Endothelial cell of umbilical vein (primary cell): Measurements from ENCODE around the gene RAB3B. TPM values are rescaled to one million over a fixed set of nuclear protein-coding genes. Genes with fewer than 3 reads are reported as not detected.

Experiments used
- BruUV-seq: library from RNA; stranded (reverse); fragments of 400-500 nt; replicated peaks from 2 replicates; lab custom pipeline; 2021; lab: Mats Ljungman, UMichigan
- CTCF ChIA-PET: fragments of 300-600, 350-600 bp; sonication (Branson Sonifier 250); formaldehyde crosslinking; loops from one replicate; lab custom pipeline; 2021; ENCODE audit warnings: antibody characterized with exemption, inconsistent platforms; lab: Charles Lee
- POLR2A ChIA-PET: fragments of 300-600, 350-600 bp; sonication (Branson Sonifier 250); formaldehyde crosslinking; loops from one replicate; lab custom pipeline; 2021; ENCODE audit warnings: antibody characterized with exemption, inconsistent platforms; lab: Charles Lee
- DNase-seq: peaks from one replicate; pipeline ENCODE4 v3.0.0-alpha.2; 2011; ENCODE audit warnings: low read depth, low spot score
- FAIRE-seq: peaks from 2 replicates; lab custom pipeline; 2011; peaks lifted over from hg19 to GRCh38; lab: Jason Lieb, UNC
- H2AFZ ChIP-seq: 2 replicates; pipeline ENCODE4 v1.6.0; 2012; ENCODE audit warnings: low read depth, low read length, control low read depth, inconsistent platforms
- H3K27ac ChIP-seq: 2 replicates; pipeline ENCODE4 v1.5.1; 2011; ENCODE audit warnings: low read depth, mild to moderate bottlenecking, control low read depth, low read length, moderate library complexity; ENCODE audit not compliant: insufficient read depth
- H3K27me3 ChIP-seq, 2 experiments: 2 replicates each; pipeline versions ENCODE4 v1.6.0 to v1.6.1; 2011; ENCODE audit warnings: low read length in 2 of 2, mixed read lengths in 1 of 2; ENCODE audit not compliant: control insufficient read depth in 2 of 2, insufficient read depth in 2 of 2
- H3K36me3 ChIP-seq, 2 experiments: 2 replicates in 1 of 2; 3 replicates in 1 of 2; pipeline ENCODE4 v1.5.1; 2011; ENCODE audit warnings: low read length in 2 of 2, mild to moderate bottlenecking in 1 of 2, moderate library complexity in 1 of 2; ENCODE audit not compliant: control insufficient read depth in 2 of 2, insufficient read depth in 2 of 2; ENCODE audit errors: extremely low read depth in 1 of 2
- H3K4me1 ChIP-seq: 3 replicates; pipeline ENCODE4 v1.5.1; 2011; ENCODE audit warnings: mild to moderate bottlenecking, low read length; ENCODE audit not compliant: control insufficient read depth, insufficient read depth; ENCODE audit errors: extremely low read depth
- H3K4me2 ChIP-seq: 2 replicates; pipeline ENCODE4 v1.6.1; 2011; ENCODE audit warnings: low read length, control low read depth, mixed read lengths; ENCODE audit not compliant: insufficient read depth
- H3K4me3 ChIP-seq, 3 experiments: fragments of 200-600 bp in 1 of 3; sonication (generic), shearing (Covaris generic) in 1 of 3; replicated peaks in 1 of 3; 2 replicates each; pipeline ENCODE4 v1.5.1; 2011 to 2016; ENCODE audit warnings: control low read depth in 3 of 3, low read length in 3 of 3, mild to moderate bottlenecking in 2 of 3, inconsistent platforms in 1 of 3, low read depth in 1 of 3, moderate library complexity in 1 of 3; ENCODE audit not compliant: insufficient read depth in 1 of 3
- H3K79me2 ChIP-seq: 2 replicates; pipeline ENCODE4 v1.6.0; 2012; ENCODE audit warnings: low read length, inconsistent platforms; ENCODE audit not compliant: control insufficient read depth, insufficient read depth
- H3K9ac ChIP-seq: replicated peaks from 2 replicates; pipeline ENCODE3; 2011; ENCODE audit warnings: low read length, control low read depth; ENCODE audit not compliant: insufficient read depth; ENCODE audit errors: extremely low read depth
- H3K9me1 ChIP-seq: replicated peaks from 3 replicates; pipeline ENCODE4 v1.6.0; 2011; ENCODE audit warnings: mild to moderate bottlenecking, low read length; ENCODE audit not compliant: control insufficient read depth, insufficient read depth; ENCODE audit errors: extremely low read depth
- H3K9me3 ChIP-seq: replicated peaks from 2 replicates; pipeline ENCODE4 v1.5.1; 2012; ENCODE audit warnings: low read length, inconsistent platforms; ENCODE audit not compliant: control insufficient read depth, insufficient read depth
- H4K20me1 ChIP-seq: replicated peaks from 2 replicates; pipeline ENCODE3; 2011; ENCODE audit warnings: mild to moderate bottlenecking, low read length; ENCODE audit not compliant: control insufficient read depth, insufficient read depth; ENCODE audit errors: extremely low read depth
- EZH2 ChIP-seq: IDR thresholded peaks from 2 replicates; pipeline ENCODE4 v1.6.1; 2012; ENCODE audit warnings: borderline replicate concordance, low read depth, mild to moderate bottlenecking, moderate library complexity, low read length, inconsistent platforms; ENCODE audit not compliant: severe bottlenecking
- FOS ChIP-seq: IDR thresholded peaks from 2 replicates; pipeline ENCODE4 v1.6.1; 2011; ENCODE audit warnings: mild to moderate bottlenecking, low read length, moderate library complexity, borderline replicate concordance; ENCODE audit not compliant: insufficient read depth
- GATA2 ChIP-seq: IDR thresholded peaks from 2 replicates; pipeline ENCODE4 v1.7.0; 2011; ENCODE audit warnings: low read depth, mild to moderate bottlenecking, moderate library complexity, mixed read lengths, low read length; ENCODE audit not compliant: insufficient read length, insufficient read depth
- JUN ChIP-seq: IDR thresholded peaks from 2 replicates; pipeline ENCODE4 v1.6.1; 2011; ENCODE audit warnings: borderline replicate concordance, low read depth; ENCODE audit not compliant: insufficient read length, insufficient read depth
- MYC ChIP-seq: IDR thresholded peaks from one replicate; pipeline ENCODE4 v1.6.1; 2011; ENCODE audit warnings: mild to moderate bottlenecking, low read depth, low read length
- POLR2A ChIP-seq: IDR thresholded peaks from 2 replicates; pipeline ENCODE4 v1.6.1; 2012; ENCODE audit warnings: low read depth, mild to moderate bottlenecking, control low read depth, low read length
- POLR2AphosphoS5 ChIP-seq: IDR thresholded peaks from 2 replicates; pipeline ENCODE4 v1.6.1; 2012; ENCODE audit warnings: low read depth, mild to moderate bottlenecking, control low read depth, low read length, moderate library complexity; ENCODE audit not compliant: insufficient read depth
- dilution Hi-C: fragments of 300-500 bp; cut with MboI; formaldehyde crosslinking; loops from one replicate; pipeline ENCODE4 v1.15.0; 2019; ENCODE audit warnings: low sequenced_read_pairs; ENCODE audit not compliant: extremely low pct_ligation_motif_present
- intact Hi-C: fragments of 100-400 bp; cut with micrococcal nuclease; formaldehyde crosslinking; loops from one replicate; pipeline ENCODE4 v1.10.0; 2022
- polyA plus RNA-seq, 4 experiments: library from polyadenylated mRNA; depleted of rRNA in 3 of 4; stranded (reverse) in 3 of 4; unstranded in 1 of 4; fragments of >200 nt; gene quantifications; 2 replicates each; pipeline versions ENCODE4 v1.2.1 to v1.2.3, GENCODE V29; 2011 to 2012; ENCODE audit warnings: missing spikeins in 1 of 4
- total RNA-seq: library from RNA; stranded (reverse); gene quantifications from 2 replicates; pipeline ENCODE4 v1.2.3, GENCODE V29; 2021
- TF ChIP-seq, protein P1 (sequence below): IDR thresholded peaks from 2 replicates; pipeline ENCODE4 v1.6.1; 2011; ENCODE audit not compliant: insufficient read depth, insufficient read length
- TF ChIP-seq, protein P2 (sequence below), 2 donors: IDR thresholded peaks; 1 replicate in 1 of 2; 2 replicates in 1 of 2; pipeline ENCODE4 v1.5.1; 2011; ENCODE audit warnings: low read length in 2 of 2, mild to moderate bottlenecking in 2 of 2, moderate library complexity in 2 of 2, control low read depth in 1 of 2, inconsistent platforms in 1 of 2, low read depth in 1 of 2; ENCODE audit not compliant: insufficient read depth in 1 of 2; ENCODE audit errors: extremely low read depth in 1 of 2

RAB3B gene
- total and polyA plus RNA-seq, 2 donors (not counting 3 experiments of a cell fraction or from before 2014, with no cell fraction given), result 4.1 to 10.4 TPM

GRCh38 chr1:51949014-51949702, 41.3 kb downstream of the RAB3B start:
- intact Hi-C loops, result no loop called here
- Histone ChIP-seq H3K27ac (no peak overlapping the region), H3K9me3 (no peaks in the 10 kb centered on the region), H3K4me3 (no peak overlapping the region), H3K9ac (no peak overlapping the region), H3K4me2 (no peak overlapping the region), H3K9me1 (no peaks in the 10 kb centered on the region), H3K79me2 (no peaks in the 10 kb centered on the region), H2AFZ (no peak overlapping the region), H3K36me3 (no peaks in the 10 kb centered on the region), H3K4me1 (peaks cover 13% of the 10 kb centered on the region), H3K27me3 (no peaks in the 10 kb centered on the region), H4K20me1 (no peaks in the 10 kb centered on the region)
- BruUV-seq, result no TSS peak
- FAIRE-seq (no peak), DNase-seq (no peak)
- CTCF ChIA-PET, result no interaction called here
- POLR2A ChIA-PET, result no interaction called here
- no peak for TF ChIP-seq JUN
- TF ChIP-seq MYC, result no peak
- no peak for TF ChIP-seq EZH2
- TF ChIP-seq, protein P1, sequence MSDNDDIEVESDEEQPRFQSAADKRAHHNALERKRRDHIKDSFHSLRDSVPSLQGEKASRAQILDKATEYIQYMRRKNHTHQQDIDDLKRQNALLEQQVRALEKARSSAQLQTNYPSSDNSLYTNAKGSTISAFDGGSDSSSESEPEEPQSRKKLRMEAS, result no peak
- TF ChIP-seq, protein P2, sequence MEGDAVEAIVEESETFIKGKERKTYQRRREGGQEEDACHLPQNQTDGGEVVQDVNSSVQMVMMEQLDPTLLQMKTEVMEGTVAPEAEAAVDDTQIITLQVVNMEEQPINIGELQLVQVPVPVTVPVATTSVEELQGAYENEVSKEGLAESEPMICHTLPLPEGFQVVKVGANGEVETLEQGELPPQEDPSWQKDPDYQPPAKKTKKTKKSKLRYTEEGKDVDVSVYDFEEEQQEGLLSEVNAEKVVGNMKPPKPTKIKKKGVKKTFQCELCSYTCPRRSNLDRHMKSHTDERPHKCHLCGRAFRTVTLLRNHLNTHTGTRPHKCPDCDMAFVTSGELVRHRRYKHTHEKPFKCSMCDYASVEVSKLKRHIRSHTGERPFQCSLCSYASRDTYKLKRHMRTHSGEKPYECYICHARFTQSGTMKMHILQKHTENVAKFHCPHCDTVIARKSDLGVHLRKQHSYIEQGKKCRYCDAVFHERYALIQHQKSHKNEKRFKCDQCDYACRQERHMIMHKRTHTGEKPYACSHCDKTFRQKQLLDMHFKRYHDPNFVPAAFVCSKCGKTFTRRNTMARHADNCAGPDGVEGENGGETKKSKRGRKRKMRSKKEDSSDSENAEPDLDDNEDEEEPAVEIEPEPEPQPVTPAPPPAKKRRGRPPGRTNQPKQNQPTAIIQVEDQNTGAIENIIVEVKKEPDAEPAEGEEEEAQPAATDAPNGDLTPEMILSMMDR (IDR thresholded peaks at IDR 0.05; ENCODE audit: extremely low read depth in 1 of 2, insufficient read depth in 1 of 2, low read depth in 1 of 2, low read length in 2 of 2), result no peak
- no peak for TF ChIP-seq GATA2
- no peak for TF ChIP-seq POLR2AphosphoS5
- no peak for TF ChIP-seq FOS
- no peak for TF ChIP-seq POLR2A
- dilution Hi-C loops, result no loop called here
